Measurements from ENCODE around the gene DLL4. TPM values are rescaled to one million over a fixed set of nuclear protein-coding genes. Genes with fewer than 3 reads are reported as not detected.
A peak's percentile ranks its signal among the peaks of the same experiment; 100 is the strongest.
"Not testable (repeated sequence)": the region's sequence is repeated elsewhere in the genome, so short reads cannot be mapped to it uniquely, and the experiment has no call there.

DLL4 gene
- total and polyA plus RNA-seq, 11 donors = 4.7 to 20.8 (median 11.1) TPM

- Histone ChIP-seq H3K9me3 (no peaks in the 10 kb centered on the region), H3K27me3 (no peaks in the 10 kb centered on the region), H3K4me3 (peak overlapping the region; percentile 59 to 83 (median 74)), H3K36me3 (no peaks in the 10 kb centered on the region), H3K4me1 (peaks cover 0 to 38% (median 22%) of the 10 kb centered on the region in 12 donors), H3K27ac (peak overlapping the region in 11 of 12 donors; percentile 14 to 87 (median 71))
- no peak for TF ChIP-seq CTCF (IDR thresholded peaks at IDR 0.05)
- no peak for TF ChIP-seq POLR2A (IDR thresholded peaks at IDR 0.05)
- intact Hi-C loops (cut with DNase I) = loop anchor here in 1 of 10 donors (5.0 kb wide), 1 partner anchor 60 kb away; no protein-coding TSS in a partner anchor
- 54 to 100% (median 57%) methylated on average over 1 to 23 of the region's 23 CpGs for WGBS, 4 donors
- DNase-seq = peak in 1 of 5 donors; percentile 18
- no peak for ATAC-seq
Measured at GRCh38 chr15:40952301-40952900, 23.3 kb downstream of the DLL4 start.

DNA sequence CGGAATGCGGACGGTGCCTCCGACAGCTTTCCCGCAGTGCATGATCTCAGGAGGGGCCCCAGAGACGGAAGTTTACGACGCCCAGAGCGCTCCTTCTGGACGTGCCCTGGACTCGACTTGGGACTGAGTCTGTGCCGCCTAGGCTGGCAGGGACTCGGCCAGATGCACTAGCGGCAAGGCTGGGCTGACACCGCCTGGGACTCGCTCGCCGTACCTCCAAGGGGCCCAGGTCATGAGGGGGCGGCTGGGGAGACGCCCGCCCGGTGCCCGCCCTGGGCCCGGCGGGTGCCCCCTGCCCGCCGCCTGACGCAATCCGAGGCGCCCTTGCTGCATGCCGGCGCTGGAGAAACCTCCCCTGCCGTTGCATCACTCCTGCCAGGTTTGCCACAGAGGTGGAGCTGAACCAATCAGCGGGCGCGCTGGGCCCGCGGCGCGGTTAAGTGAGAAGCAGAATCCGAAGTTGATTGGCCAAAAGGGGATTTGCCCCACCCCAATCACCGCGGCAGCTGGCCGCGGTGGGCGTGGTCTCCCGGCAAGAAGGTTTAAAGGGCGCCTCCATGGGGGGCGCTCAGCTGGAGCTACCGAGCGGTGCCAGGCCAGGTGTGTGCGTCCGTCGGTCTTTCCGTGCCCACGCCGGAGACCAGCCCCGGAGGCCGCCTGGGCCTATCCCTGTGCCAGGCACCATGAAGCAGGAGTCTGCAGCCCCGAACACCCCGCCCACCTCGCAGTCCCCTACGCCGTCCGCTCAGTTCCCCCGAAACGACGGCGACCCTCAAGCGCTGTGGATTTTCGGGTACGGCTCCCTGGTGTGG, 24.0 kb downstream of the DLL4 start, which contains the start of gene CHAC1:
Gene CHAC1 (plus strand): TSS at position 571 of the 812 bp plus-strand sequence. CDS start 113 bp downstream, at position 684.
- Histone ChIP-seq H3K36me3 (no peaks in the 10 kb centered on the region), H3K27ac (peak within 1 kb of the TSS in 11 of 12 donors; percentile 14 to 87 (median 71)), H3K4me1 (peaks cover 0 to 44% (median 22%) of the 10 kb centered on the region in 12 donors), H3K4me3 (peak within 1 kb of the TSS; percentile 59 to 83 (median 74)), H3K9me3 (no peaks in the 10 kb centered on the region), H3K27me3 (no peaks in the 10 kb centered on the region)
- intact Hi-C loops (cut with DNase I) = loop anchor here in 1 of 10 donors (5.0 kb wide), 1 partner anchor 59 kb away; no protein-coding TSS in a partner anchor
- peak; percentile 72 to 92 (median 91) for ATAC-seq
- WGBS, 4 donors = 1% methylated on average over 41 to 72 of the region's 72 CpGs
- TF ChIP-seq POLR2A (IDR thresholded peaks at IDR 0.05) (peak; percentile 26 to 60), CTCF (IDR thresholded peaks at IDR 0.05) (peak in 3 of 12 donors; percentile 9 to 20 (median 10))
- DNase-seq = peak; percentile 93 to 96 (median 96)

- intact Hi-C loops (cut with DNase I) = loop anchor here in 1 of 10 donors (5.0 kb wide), 1 partner anchor 59 kb away; no protein-coding TSS in a partner anchor
- Histone ChIP-seq H3K9me3 (no peaks in the 10 kb centered on the region), H3K36me3 (no peaks in the 10 kb centered on the region), H3K4me1 (peaks cover 0 to 44% (median 22%) of the 10 kb centered on the region in 12 donors), H3K4me3 (peak overlapping the region; percentile 59 to 83 (median 74)), H3K27ac (peak overlapping the region in 7 of 12 donors; percentile 6 to 87 (median 76)), H3K27me3 (no peaks in the 10 kb centered on the region)
- ATAC-seq (no peak), DNase-seq (peak in 1 of 5 donors; percentile 4)
- 5 to 10% (median 7%) methylated on average over 17 of the region's 17 CpGs for WGBS, 4 donors
- TF ChIP-seq CTCF (IDR thresholded peaks at IDR 0.05) (no peak), POLR2A (IDR thresholded peaks at IDR 0.05) (no peak)
Measured at GRCh38 chr15:40953713-40954074, 24.6 kb downstream of the DLL4 start.

GRCh38 chr15:40954158-40954848, 25.2 kb downstream of the DLL4 start:
- intact Hi-C loops (cut with DNase I) = loop anchor here in 1 of 10 donors (5.0 kb wide), 1 partner anchor 58 kb away; no protein-coding TSS in a partner anchor
- H3K27me3 ChIP-seq, ATAC-seq, H3K9me3 ChIP-seq, H3K27ac ChIP-seq, H3K36me3 ChIP-seq: not testable (repeated sequence)
- Histone ChIP-seq H3K4me3 (peak overlapping the region in 5 of 12 donors; percentile 60 to 77 (median 74)), H3K4me1 (peaks cover 0 to 44% (median 20%) of the 10 kb centered on the region in 12 donors)
- peak in 1 of 5 donors; percentile 4 for DNase-seq
- 79 to 84% (median 82%) methylated on average over 8 of the region's 8 CpGs for WGBS, 4 donors

Data from heart left ventricle (tissue), 16 donors.